Neural cell (in vitro differentiated cells): ENCODE data around the gene ZNF500. TPM values are rescaled to one million over a fixed set of nuclear protein-coding genes. Genes with fewer than 3 reads are reported as not detected.

Experiments used
- H2AFZ ChIP-seq: fragments of 200-600, 300-800 bp; sonication (generic), shearing (Covaris generic); 2 replicates; pipeline ENCODE4 v1.6.0; 2014; ENCODE audit warnings: low read depth, mild to moderate bottlenecking, antibody characterized with exemption, low read length, moderate library complexity
- H3F3A ChIP-seq: fragments of 200-600 bp; shearing (Covaris generic); 2 replicates; pipeline ENCODE4 v1.6.1; 2016; ENCODE audit warnings: mild to moderate bottlenecking, moderate library complexity, mixed read lengths, antibody characterized with exemption, low read length; ENCODE audit not compliant: insufficient read depth, poor library complexity, severe bottlenecking
- H3K27ac ChIP-seq: fragments of 200-600, 300-800 bp; sonication (generic), shearing (Covaris generic); 2 replicates; pipeline ENCODE4 v1.5.1; 2014; ENCODE audit warnings: mild to moderate bottlenecking, low read length, moderate library complexity
- H3K27me3 ChIP-seq: fragments of 300-800, 200-600 bp; sonication (generic), shearing (Covaris generic); 2 replicates; pipeline ENCODE4 v1.6.0; 2014; ENCODE audit warnings: mild to moderate bottlenecking, low read depth, low read length, moderate library complexity; ENCODE audit not compliant: insufficient read depth
- H3K36me3 ChIP-seq: fragments of 300-800, 200-600 bp; sonication (generic), shearing (Covaris generic); 2 replicates; pipeline ENCODE4 v1.5.1; 2014; ENCODE audit warnings: mild to moderate bottlenecking, antibody characterized with exemption, low read length, moderate library complexity; ENCODE audit not compliant: insufficient read depth
- H3K4me2 ChIP-seq: fragments of 300-800, 200-600 bp; sonication (generic), shearing (Covaris generic); 2 replicates; pipeline ENCODE4 v1.6.0; 2014; ENCODE audit warnings: mild to moderate bottlenecking, low read length
- H3K4me3 ChIP-seq: fragments of 300-800, 200-600 bp; sonication (generic), shearing (Covaris generic); 2 replicates; pipeline ENCODE4 v1.5.1; 2014; ENCODE audit warnings: mild to moderate bottlenecking, low read length, moderate library complexity
- H3K79me2 ChIP-seq: fragments of 200-600 bp; shearing (Covaris generic); replicated peaks from 2 replicates; pipeline ENCODE4 v1.6.0; 2014; ENCODE audit warnings: mild to moderate bottlenecking, low read length, moderate library complexity; ENCODE audit not compliant: insufficient read depth
- H3K9ac ChIP-seq: fragments of 300-800, 200-600 bp; sonication (generic), shearing (Covaris generic); 2 replicates; pipeline ENCODE4 v1.6.1; 2016; ENCODE audit warnings: mild to moderate bottlenecking, low read length, mixed read lengths
- H3K9me2 ChIP-seq: fragments of 200-600 bp; shearing (Covaris generic); 2 replicates; pipeline ENCODE4 v1.6.1; 2016; ENCODE audit warnings: mild to moderate bottlenecking, low read length, mixed read lengths; ENCODE audit not compliant: insufficient read depth
- H3K9me3 ChIP-seq: fragments of 200-600, 300-800 bp; sonication (generic), shearing (Covaris generic); 2 replicates; pipeline ENCODE4 v1.6.1; 2016; ENCODE audit warnings: mild to moderate bottlenecking, mixed run types, low read length, moderate library complexity, mixed read lengths
- H4K20me1 ChIP-seq: fragments of 200-600 bp; shearing (Covaris generic); 2 replicates; pipeline ENCODE4 v1.6.1; 2016; ENCODE audit warnings: mild to moderate bottlenecking, mixed run types; ENCODE audit not compliant: insufficient read depth
- EP300 ChIP-seq: fragments of 450-650 bp; conservative IDR thresholded peaks from 2 replicates; pipeline ENCODE4 v1.6.1; 2014; ENCODE audit warnings: antibody characterized with exemption, mild to moderate bottlenecking, moderate library complexity; ENCODE audit not compliant: poor library complexity, severe bottlenecking
- EZH2 ChIP-seq: fragments of 200-600, 300-800 bp; shearing (Covaris generic), sonication (generic); IDR thresholded peaks from 2 replicates; pipeline ENCODE4 v1.6.1; 2014; ENCODE audit warnings: antibody characterized with exemption, low read length, borderline replicate concordance, mild to moderate bottlenecking; ENCODE audit not compliant: insufficient read depth, poor library complexity, severe bottlenecking
- MXI1 ChIP-seq: fragments of 450-650 bp; conservative IDR thresholded peaks from 2 replicates; pipeline ENCODE4 v1.6.1; 2014; ENCODE audit warnings: antibody characterized with exemption, mild to moderate bottlenecking; ENCODE audit not compliant: poor library complexity, severe bottlenecking
- POLR2AphosphoS5 ChIP-seq: IDR thresholded peaks from 2 replicates; pipeline ENCODE4 v1.6.1; 2012
- RAD21 ChIP-seq: fragments of 450-650 bp; conservative IDR thresholded peaks from 2 replicates; pipeline ENCODE4 v1.6.1; 2014; ENCODE audit warnings: antibody characterized with exemption, mild to moderate bottlenecking, moderate library complexity
- SMC3 ChIP-seq: fragments of 450-650 bp; conservative IDR thresholded peaks from 2 replicates; pipeline ENCODE4 v1.6.1; 2014; ENCODE audit warnings: antibody characterized with exemption, mild to moderate bottlenecking, moderate library complexity; ENCODE audit not compliant: poor library complexity
- TAF1 ChIP-seq: IDR thresholded peaks from 2 replicates; pipeline ENCODE4 v1.6.1; 2012; ENCODE audit warnings: low read depth
- polyA plus RNA-seq: library from polyadenylated mRNA; depleted of rRNA; stranded (reverse); fragments of >200 nt; gene quantifications from 2 replicates; pipeline ENCODE4 v1.2.3, GENCODE V29; 2014
- TF ChIP-seq, protein P1 (sequence below): fragments of 450-650 bp; IDR thresholded peaks from 2 replicates; pipeline ENCODE4 v1.5.1; 2014; ENCODE audit warnings: antibody characterized with exemption, mild to moderate bottlenecking, moderate library complexity; ENCODE audit not compliant: poor library complexity, severe bottlenecking
- TF ChIP-seq, protein P2 (sequence below): IDR thresholded peaks from 2 replicates; pipeline ENCODE4 v1.6.1; 2012; ENCODE audit warnings: borderline replicate concordance

Gene ZNF500
- polyA plus RNA-seq, 1 donor from 2014 or later = 16.0 TPM

DNA sequence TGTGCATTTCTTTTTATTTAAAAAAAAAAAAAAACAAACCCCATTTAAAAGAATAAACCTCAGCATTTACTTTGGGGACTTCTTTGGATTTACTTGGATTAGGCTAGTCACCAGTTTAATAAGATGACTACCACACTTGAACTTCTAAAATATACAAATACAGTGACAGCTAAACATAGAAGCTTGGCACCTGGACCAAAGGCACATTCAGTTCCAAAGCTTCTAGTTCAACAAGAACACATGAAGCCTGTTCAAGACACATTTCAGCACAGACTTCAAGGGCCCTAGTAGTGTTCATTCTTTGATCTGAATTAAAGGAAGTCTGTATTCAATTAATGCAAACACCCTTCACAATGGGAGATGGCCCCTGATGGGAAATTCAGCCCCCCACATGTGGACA lies 47.1 kb upstream of the ZNF500 start:
- Histone ChIP-seq H3K9me3 (no peaks in the 10 kb centered on the region), H2AFZ (no peak overlapping the region), H3K9ac (no peak overlapping the region), H3K4me2 (no peak overlapping the region), H4K20me1 (no peaks in the 10 kb centered on the region), H3K4me3 (no peak overlapping the region), H3K79me2 (no peaks in the 10 kb centered on the region), H3K27me3 (no peaks in the 10 kb centered on the region), H3F3A (no peaks in the 10 kb centered on the region), H3K9me2 (no peaks in the 10 kb centered on the region), H3K27ac (no peak overlapping the region), H3K36me3 (peaks cover 5% of the 10 kb centered on the region)
- no peak for TF ChIP-seq POLR2AphosphoS5
- TF ChIP-seq MXI1 = no peak
- TF ChIP-seq, protein P1, sequence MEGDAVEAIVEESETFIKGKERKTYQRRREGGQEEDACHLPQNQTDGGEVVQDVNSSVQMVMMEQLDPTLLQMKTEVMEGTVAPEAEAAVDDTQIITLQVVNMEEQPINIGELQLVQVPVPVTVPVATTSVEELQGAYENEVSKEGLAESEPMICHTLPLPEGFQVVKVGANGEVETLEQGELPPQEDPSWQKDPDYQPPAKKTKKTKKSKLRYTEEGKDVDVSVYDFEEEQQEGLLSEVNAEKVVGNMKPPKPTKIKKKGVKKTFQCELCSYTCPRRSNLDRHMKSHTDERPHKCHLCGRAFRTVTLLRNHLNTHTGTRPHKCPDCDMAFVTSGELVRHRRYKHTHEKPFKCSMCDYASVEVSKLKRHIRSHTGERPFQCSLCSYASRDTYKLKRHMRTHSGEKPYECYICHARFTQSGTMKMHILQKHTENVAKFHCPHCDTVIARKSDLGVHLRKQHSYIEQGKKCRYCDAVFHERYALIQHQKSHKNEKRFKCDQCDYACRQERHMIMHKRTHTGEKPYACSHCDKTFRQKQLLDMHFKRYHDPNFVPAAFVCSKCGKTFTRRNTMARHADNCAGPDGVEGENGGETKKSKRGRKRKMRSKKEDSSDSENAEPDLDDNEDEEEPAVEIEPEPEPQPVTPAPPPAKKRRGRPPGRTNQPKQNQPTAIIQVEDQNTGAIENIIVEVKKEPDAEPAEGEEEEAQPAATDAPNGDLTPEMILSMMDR = no peak
- TF ChIP-seq, protein P2, sequence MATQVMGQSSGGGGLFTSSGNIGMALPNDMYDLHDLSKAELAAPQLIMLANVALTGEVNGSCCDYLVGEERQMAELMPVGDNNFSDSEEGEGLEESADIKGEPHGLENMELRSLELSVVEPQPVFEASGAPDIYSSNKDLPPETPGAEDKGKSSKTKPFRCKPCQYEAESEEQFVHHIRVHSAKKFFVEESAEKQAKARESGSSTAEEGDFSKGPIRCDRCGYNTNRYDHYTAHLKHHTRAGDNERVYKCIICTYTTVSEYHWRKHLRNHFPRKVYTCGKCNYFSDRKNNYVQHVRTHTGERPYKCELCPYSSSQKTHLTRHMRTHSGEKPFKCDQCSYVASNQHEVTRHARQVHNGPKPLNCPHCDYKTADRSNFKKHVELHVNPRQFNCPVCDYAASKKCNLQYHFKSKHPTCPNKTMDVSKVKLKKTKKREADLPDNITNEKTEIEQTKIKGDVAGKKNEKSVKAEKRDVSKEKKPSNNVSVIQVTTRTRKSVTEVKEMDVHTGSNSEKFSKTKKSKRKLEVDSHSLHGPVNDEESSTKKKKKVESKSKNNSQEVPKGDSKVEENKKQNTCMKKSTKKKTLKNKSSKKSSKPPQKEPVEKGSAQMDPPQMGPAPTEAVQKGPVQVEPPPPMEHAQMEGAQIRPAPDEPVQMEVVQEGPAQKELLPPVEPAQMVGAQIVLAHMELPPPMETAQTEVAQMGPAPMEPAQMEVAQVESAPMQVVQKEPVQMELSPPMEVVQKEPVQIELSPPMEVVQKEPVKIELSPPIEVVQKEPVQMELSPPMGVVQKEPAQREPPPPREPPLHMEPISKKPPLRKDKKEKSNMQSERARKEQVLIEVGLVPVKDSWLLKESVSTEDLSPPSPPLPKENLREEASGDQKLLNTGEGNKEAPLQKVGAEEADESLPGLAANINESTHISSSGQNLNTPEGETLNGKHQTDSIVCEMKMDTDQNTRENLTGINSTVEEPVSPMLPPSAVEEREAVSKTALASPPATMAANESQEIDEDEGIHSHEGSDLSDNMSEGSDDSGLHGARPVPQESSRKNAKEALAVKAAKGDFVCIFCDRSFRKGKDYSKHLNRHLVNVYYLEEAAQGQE = no peak
- TF ChIP-seq EZH2 = no peak
- no peak for TF ChIP-seq TAF1
- no peak for TF ChIP-seq RAD21
- no peak for TF ChIP-seq EP300
- no peak for TF ChIP-seq SMC3

DNA sequence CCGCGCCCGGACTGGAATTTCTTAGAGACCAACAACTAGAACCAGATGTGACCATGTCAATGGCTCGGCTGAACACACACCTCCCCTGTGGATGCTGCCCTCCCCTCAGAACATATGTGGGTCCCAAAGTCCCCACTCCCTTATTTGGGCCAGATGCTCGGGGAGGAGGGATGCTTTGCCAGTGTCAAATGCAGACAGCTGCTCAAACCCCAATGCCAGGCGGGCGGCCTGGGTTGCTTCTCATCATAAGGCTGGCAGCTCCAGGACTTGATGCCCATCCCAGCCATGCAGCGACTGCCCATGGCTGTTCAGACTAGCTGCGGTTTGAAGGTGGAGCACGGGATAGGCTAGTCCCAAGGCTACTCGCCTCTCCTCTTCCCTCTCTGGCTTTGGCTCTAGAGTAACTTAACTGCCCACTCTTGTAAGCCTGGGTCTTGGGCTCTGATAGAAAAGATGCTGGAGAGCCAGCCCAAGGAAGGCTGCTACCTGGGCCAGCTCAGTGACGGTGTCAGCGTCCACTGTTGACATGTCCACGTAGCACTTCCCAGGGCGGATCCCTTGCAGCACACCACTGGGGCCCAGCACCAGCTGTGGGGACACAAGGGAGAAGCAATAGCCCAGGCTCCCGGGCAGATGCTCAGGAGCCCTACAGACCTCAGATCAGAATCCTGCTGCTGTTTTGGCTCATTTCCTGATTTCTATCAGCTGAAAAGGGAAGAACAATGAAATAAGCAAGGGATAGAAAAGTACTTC lies 46.5 kb upstream of the ZNF500 start:
- Histone ChIP-seq H3K4me2 (no peak overlapping the region), H3K4me3 (no peak overlapping the region), H3K9me3 (no peaks in the 10 kb centered on the region), H4K20me1 (no peaks in the 10 kb centered on the region), H3K36me3 (peaks cover 5% of the 10 kb centered on the region), H3K9ac (no peak overlapping the region), H3K27ac (no peak overlapping the region), H3K9me2 (no peaks in the 10 kb centered on the region), H2AFZ (no peak overlapping the region), H3F3A (no peaks in the 10 kb centered on the region), H3K27me3 (no peaks in the 10 kb centered on the region), H3K79me2 (no peaks in the 10 kb centered on the region)
- TF ChIP-seq SMC3 = no peak
- no peak for TF ChIP-seq EZH2
- TF ChIP-seq EP300 = no peak
- TF ChIP-seq TAF1 = no peak
- TF ChIP-seq POLR2AphosphoS5 = no peak
- TF ChIP-seq, protein P1 = no peak
- TF ChIP-seq RAD21 = no peak
- TF ChIP-seq, protein P2 = no peak
- no peak for TF ChIP-seq MXI1
